HepG2 (cell line): ENCODE data around the gene ADIPOR1. TPM values are rescaled to one million over a fixed set of nuclear protein-coding genes. Genes with fewer than 3 reads are reported as not detected.

Experiments
- CHD4 ChIP-seq: fragments of 200-600 bp; sonication (generic); IDR thresholded peaks from 2 replicates; pipeline ENCODE4 v1.7.0; 2017; ENCODE audit warnings: mild to moderate bottlenecking, low read length, borderline replicate concordance
- FOSL2 ChIP-seq: sonication (generic); formaldehyde crosslinking; IDR thresholded peaks from 2 replicates; pipeline ENCODE4 v1.4.0; 2020; ENCODE audit warnings: missing genetic modification reagents
- GTF2F1 ChIP-seq: fragments of 150-350 bp; IDR thresholded peaks from 2 replicates; pipeline ENCODE4 v1.6.1; 2014; ENCODE audit warnings: low read length
- JUNB ChIP-seq: sonication (generic); formaldehyde crosslinking; IDR thresholded peaks from 2 replicates; pipeline ENCODE4 v1.8.0; 2022; ENCODE audit warnings: missing genetic modification reagents, mild to moderate bottlenecking, borderline replicate concordance
- PITX1 ChIP-seq: sonication (generic); formaldehyde crosslinking; IDR thresholded peaks from 2 replicates; pipeline ENCODE4 v1.5.1; 2020; ENCODE audit warnings: mild to moderate bottlenecking, missing genetic modification reagents
- SMAD1 ChIP-seq: sonication (generic); formaldehyde crosslinking; IDR thresholded peaks from 2 replicates; pipeline ENCODE4 v1.4.0; 2020; ENCODE audit warnings: missing genetic modification reagents, low read depth, mild to moderate bottlenecking, borderline replicate concordance
- TCF7L2 ChIP-seq: IDR thresholded peaks from 2 replicates; pipeline ENCODE4 v1.6.1; 2011; ENCODE audit warnings: mild to moderate bottlenecking, low read depth, low read length, moderate library complexity
- TRAFD1 ChIP-seq: sonication (generic); formaldehyde crosslinking; IDR thresholded peaks from 2 replicates; pipeline ENCODE4 v1.5.1; 2020; ENCODE audit warnings: missing genetic modification reagents, mild to moderate bottlenecking, borderline replicate concordance
- ZBTB42 ChIP-seq: sonication (generic); formaldehyde crosslinking; IDR thresholded peaks from 2 replicates; pipeline ENCODE4 v1.5.0; 2020; ENCODE audit warnings: mild to moderate bottlenecking, missing genetic modification reagents
- ZNF704 ChIP-seq: sonication (generic); formaldehyde crosslinking; IDR thresholded peaks from 2 replicates; pipeline ENCODE4 v1.8.1; 2023; ENCODE audit warnings: mild to moderate bottlenecking, inconsistent platforms, moderate library complexity, missing genetic modification reagents, borderline replicate concordance
- ZNF749 ChIP-seq: sonication (generic); formaldehyde crosslinking; IDR thresholded peaks from 2 replicates; pipeline ENCODE4 v1.8.0; 2022; ENCODE audit warnings: mild to moderate bottlenecking, missing genetic modification reagents, moderate library complexity, borderline replicate concordance
- ZNF790 ChIP-seq: sonication (generic); formaldehyde crosslinking; IDR thresholded peaks from 2 replicates; pipeline ENCODE4 v1.8.0; 2022; ENCODE audit warnings: missing genetic modification reagents, mild to moderate bottlenecking, borderline replicate concordance
- ZXDC ChIP-seq: sonication (generic); formaldehyde crosslinking; IDR thresholded peaks from 2 replicates; pipeline ENCODE4 v1.5.0; 2020; ENCODE audit warnings: mild to moderate bottlenecking, missing genetic modification reagents
- polyA plus RNA-seq, 8 experiments: library from polyadenylated mRNA; depleted of rRNA in 3 of 8; stranded (reverse) in 7 of 8; unstranded in 1 of 8; fragments of >200 nt; fragmentation: Illumina TruSeq in 4 of 8; extraction: Trizol in 4 of 8; gene quantifications; 2 replicates each; pipeline versions ENCODE4 v1.2.1 to v1.2.3, GENCODE V29; 2011 to 2016; ENCODE audit warnings: low read depth in 4 of 8, missing spikeins in 1 of 8, mixed read lengths in 1 of 8; ENCODE audit not compliant: insufficient read depth in 1 of 8
- total RNA-seq, 5 experiments: library from RNA; depleted of rRNA; stranded (reverse); fragments of >200 nt; fragmentation: Illumina TruSeq; extraction: Trizol; gene quantifications; 2 replicates each; pipeline ENCODE4 v1.2.3, GENCODE V29; 2016; ENCODE audit warnings: low read depth in 1 of 5
- TF ChIP-seq, protein P1 (sequence below): sonication (generic); formaldehyde crosslinking; IDR thresholded peaks from 2 replicates; pipeline ENCODE4 v1.5.1; 2020; ENCODE audit warnings: mild to moderate bottlenecking, moderate library complexity, missing genetic modification reagents
- TF ChIP-seq, protein P2 (sequence below): sonication (generic); formaldehyde crosslinking; IDR thresholded peaks from 2 replicates; pipeline ENCODE4 v1.5.1; 2020; ENCODE audit warnings: mild to moderate bottlenecking, missing genetic modification reagents, borderline replicate concordance

Gene ADIPOR1
- total and polyA plus RNA-seq, 2 of the 13 experiments (the other 11 are each of a cell fraction or from before 2014, with no cell fraction given) = 60.0 to 141 TPM

DNA sequence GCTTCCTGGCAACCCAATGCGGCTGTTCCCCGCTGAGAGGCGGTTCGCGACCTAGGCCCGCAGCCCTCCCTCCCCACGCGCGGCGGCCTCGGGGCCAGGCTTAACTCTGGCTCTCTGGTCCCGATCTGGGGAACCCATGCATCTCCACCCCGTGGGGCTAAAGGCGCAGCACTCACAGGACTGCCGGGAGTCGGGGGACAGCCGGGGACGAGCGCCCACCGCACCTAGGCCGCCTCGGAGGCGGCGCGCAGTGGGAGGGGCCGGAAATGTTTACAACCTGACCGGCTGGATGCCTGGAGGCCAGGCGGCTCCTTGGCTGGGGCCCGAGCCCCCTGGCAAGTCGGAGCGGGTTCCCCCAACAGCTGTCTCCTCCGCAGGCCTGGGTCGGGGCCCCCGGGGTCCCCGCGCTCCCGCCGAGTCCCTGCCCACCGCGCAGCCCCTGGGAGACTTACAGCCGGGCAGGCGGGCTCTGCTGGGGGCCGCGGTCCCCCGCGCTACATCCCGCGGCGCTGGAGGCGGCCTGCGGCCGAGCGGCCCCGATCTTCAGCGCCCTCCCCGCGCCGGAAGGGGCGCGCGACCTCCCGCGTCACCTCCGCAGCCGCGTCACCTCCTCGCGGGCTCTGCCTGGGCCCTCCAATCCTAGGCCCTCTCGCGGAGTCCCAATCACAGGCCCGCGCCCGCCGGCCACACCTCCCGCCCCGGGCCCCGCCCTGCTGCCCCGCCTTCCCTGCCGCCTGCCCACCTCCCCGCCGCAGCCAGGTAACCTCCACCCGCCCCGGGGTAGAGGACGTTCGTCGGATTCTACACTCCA lies at the start of gene ADIPOR1 (continued):
- no peak for TF ChIP-seq ZXDC (CRISPR knock-in tag)
- TF ChIP-seq ZNF790 (CRISPR knock-in tag) = no peak
- TF ChIP-seq TCF7L2 = no peak
- TF ChIP-seq SMAD1 (CRISPR knock-in tag) = 0 out of 2 replicates have a peak, but pooled peaks have one; percentile 17
- TF ChIP-seq, protein P1, sequence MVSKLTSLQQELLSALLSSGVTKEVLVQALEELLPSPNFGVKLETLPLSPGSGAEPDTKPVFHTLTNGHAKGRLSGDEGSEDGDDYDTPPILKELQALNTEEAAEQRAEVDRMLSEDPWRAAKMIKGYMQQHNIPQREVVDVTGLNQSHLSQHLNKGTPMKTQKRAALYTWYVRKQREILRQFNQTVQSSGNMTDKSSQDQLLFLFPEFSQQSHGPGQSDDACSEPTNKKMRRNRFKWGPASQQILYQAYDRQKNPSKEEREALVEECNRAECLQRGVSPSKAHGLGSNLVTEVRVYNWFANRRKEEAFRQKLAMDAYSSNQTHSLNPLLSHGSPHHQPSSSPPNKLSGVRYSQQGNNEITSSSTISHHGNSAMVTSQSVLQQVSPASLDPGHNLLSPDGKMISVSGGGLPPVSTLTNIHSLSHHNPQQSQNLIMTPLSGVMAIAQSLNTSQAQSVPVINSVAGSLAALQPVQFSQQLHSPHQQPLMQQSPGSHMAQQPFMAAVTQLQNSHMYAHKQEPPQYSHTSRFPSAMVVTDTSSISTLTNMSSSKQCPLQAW = 0 out of 2 replicates have a peak, but pooled peaks have one; percentile 16
- no peak for TF ChIP-seq GTF2F1
- no peak for TF ChIP-seq PITX1 (CRISPR knock-in tag)
- TF ChIP-seq ZNF704 (CRISPR knock-in tag) = no peak
- TF ChIP-seq, protein P2, sequence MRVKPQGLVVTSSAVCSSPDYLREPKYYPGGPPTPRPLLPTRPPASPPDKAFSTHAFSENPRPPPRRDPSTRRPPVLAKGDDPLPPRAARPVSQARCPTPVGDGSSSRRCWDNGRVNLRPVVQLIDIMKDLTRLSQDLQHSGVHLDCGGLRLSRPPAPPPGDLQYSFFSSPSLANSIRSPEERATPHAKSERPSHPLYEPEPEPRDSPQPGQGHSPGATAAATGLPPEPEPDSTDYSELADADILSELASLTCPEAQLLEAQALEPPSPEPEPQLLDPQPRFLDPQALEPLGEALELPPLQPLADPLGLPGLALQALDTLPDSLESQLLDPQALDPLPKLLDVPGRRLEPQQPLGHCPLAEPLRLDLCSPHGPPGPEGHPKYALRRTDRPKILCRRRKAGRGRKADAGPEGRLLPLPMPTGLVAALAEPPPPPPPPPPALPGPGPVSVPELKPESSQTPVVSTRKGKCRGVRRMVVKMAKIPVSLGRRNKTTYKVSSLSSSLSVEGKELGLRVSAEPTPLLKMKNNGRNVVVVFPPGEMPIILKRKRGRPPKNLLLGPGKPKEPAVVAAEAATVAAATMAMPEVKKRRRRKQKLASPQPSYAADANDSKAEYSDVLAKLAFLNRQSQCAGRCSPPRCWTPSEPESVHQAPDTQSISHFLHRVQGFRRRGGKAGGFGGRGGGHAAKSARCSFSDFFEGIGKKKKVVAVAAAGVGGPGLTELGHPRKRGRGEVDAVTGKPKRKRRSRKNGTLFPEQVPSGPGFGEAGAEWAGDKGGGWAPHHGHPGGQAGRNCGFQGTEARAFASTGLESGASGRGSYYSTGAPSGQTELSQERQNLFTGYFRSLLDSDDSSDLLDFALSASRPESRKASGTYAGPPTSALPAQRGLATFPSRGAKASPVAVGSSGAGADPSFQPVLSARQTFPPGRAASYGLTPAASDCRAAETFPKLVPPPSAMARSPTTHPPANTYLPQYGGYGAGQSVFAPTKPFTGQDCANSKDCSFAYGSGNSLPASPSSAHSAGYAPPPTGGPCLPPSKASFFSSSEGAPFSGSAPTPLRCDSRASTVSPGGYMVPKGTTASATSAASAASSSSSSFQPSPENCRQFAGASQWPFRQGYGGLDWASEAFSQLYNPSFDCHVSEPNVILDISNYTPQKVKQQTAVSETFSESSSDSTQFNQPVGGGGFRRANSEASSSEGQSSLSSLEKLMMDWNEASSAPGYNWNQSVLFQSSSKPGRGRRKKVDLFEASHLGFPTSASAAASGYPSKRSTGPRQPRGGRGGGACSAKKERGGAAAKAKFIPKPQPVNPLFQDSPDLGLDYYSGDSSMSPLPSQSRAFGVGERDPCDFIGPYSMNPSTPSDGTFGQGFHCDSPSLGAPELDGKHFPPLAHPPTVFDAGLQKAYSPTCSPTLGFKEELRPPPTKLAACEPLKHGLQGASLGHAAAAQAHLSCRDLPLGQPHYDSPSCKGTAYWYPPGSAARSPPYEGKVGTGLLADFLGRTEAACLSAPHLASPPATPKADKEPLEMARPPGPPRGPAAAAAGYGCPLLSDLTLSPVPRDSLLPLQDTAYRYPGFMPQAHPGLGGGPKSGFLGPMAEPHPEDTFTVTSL = no peak
- no peak for TF ChIP-seq ZNF749 (CRISPR knock-in tag)
- no peak for TF ChIP-seq FOSL2 (CRISPR knock-in tag)
- TF ChIP-seq JUNB = no peak
- no peak for TF ChIP-seq ZBTB42 (CRISPR knock-in tag)
- TF ChIP-seq CHD4 = no peak
- TF ChIP-seq TRAFD1 = no peak
